ENCODE data around the gene ARGFX.

DNA sequence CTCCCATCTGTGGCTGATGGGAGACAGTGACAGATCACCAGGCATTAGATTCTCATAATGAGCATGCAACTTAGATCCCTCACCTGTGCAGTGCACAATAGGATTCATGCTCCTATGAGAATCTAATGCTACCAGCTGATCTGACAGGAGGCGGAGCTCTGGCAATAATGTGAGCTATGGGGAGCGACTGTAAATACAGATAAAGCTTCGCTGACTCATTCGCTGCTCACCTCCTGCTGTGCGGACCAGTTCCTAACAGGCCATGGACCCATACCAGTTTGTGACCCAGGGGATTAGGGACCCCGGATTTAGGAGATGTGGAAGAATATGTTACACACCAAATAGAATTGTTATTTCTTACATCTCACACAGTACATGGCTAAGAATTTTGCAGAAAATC lies 6.7 kb downstream of the ARGFX start:
- TF ChIP-seq POLR2A (IDR thresholded peaks at IDR 0.05; ENCODE audit: low read length): no peak
- no peak for TF ChIP-seq GATA1 (IDR thresholded peaks at IDR 0.05; ENCODE audit: low read depth, low read length)

Measured in erythroblast (primary cell).